Measurements from ENCODE around the gene PHF21A.

Gene PHF21A

GRCh38 chr11:45918331-45918941 lies 202.8 kb downstream of the PHF21A start:
- Histone ChIP-seq H3K4me3 (ENCODE audit: insufficient read length, low read depth) (peak overlapping the region; percentile 98), H3K9me3 (ENCODE audit: insufficient read depth, low read length) (no peaks in the 10 kb centered on the region), H3K9ac (ENCODE audit: insufficient read length, low read depth) (peak overlapping the region; percentile 97), H3K27me3 (ENCODE audit: insufficient read depth, insufficient read length) (peaks cover 28% of the 10 kb centered on the region), H3K4me1 (ENCODE audit: insufficient read depth, insufficient read length) (peaks cover 26% of the 10 kb centered on the region), H3K36me3 (ENCODE audit: insufficient read depth, insufficient read length, low read length) (peaks cover 30% of the 10 kb centered on the region)
- no peak for DNase-seq (ENCODE audit: low read depth, low spot score)
- TF ChIP-seq ZNF274 (IDR thresholded peaks at IDR 0.05; ENCODE audit: low read depth, low read length): no peak
- no peak for TF ChIP-seq SUZ12 (IDR thresholded peaks at IDR 0.05; ENCODE audit: extremely low read depth, insufficient read depth, insufficient read length)
- no peak for TF ChIP-seq YY1 (IDR thresholded peaks at IDR 0.05; ENCODE audit: insufficient read depth, insufficient read length)

GRCh38 chr11:45917623-45918330 lies 203.5 kb downstream of the PHF21A start, which contains the start of gene PEX16:
PEX16 (minus strand) TSS chr11:45917877; CDS start chr11:45917811, 66 bp downstream.
- H3K9me3 ChIP-seq (ENCODE audit: insufficient read depth, low read length): no peaks in the 10 kb centered on the region
- H3K9ac ChIP-seq (ENCODE audit: insufficient read length, low read depth): peak within 1 kb of the TSS; percentile 97
- DNase-seq (ENCODE audit: low read depth, low spot score): peak; percentile 98
- H3K4me1 ChIP-seq (ENCODE audit: insufficient read depth, insufficient read length): peaks cover 22% of the 10 kb centered on the region
- H3K36me3 ChIP-seq (ENCODE audit: insufficient read depth, insufficient read length, low read length): peaks cover 36% of the 10 kb centered on the region
- peak within 1 kb of the TSS; percentile 98 for H3K4me3 ChIP-seq (ENCODE audit: insufficient read length, low read depth)
- TF ChIP-seq ZNF274 (IDR thresholded peaks at IDR 0.05; ENCODE audit: low read depth, low read length) (no peak), SUZ12 (IDR thresholded peaks at IDR 0.05; ENCODE audit: extremely low read depth, insufficient read depth, insufficient read length) (no peak), YY1 (IDR thresholded peaks at IDR 0.05; ENCODE audit: insufficient read depth, insufficient read length) (no peak)
- peaks cover 21% of the 10 kb centered on the region for H3K27me3 ChIP-seq (ENCODE audit: insufficient read depth, insufficient read length)

GRCh38 chr11:45917286-45917622 lies 204.0 kb downstream of the PHF21A start:
- Histone ChIP-seq H3K4me3 (ENCODE audit: insufficient read length, low read depth) (peak overlapping the region; percentile 98), H3K27me3 (ENCODE audit: insufficient read depth, insufficient read length) (peaks cover 21% of the 10 kb centered on the region), H3K36me3 (ENCODE audit: insufficient read depth, insufficient read length, low read length) (peaks cover 40% of the 10 kb centered on the region), H3K4me1 (ENCODE audit: insufficient read depth, insufficient read length) (peaks cover 22% of the 10 kb centered on the region), H3K9me3 (ENCODE audit: insufficient read depth, low read length) (no peaks in the 10 kb centered on the region), H3K9ac (ENCODE audit: insufficient read length, low read depth) (peak overlapping the region; percentile 97)
- no peak for DNase-seq (ENCODE audit: low read depth, low spot score)
- no peak for TF ChIP-seq ZNF274 (IDR thresholded peaks at IDR 0.05; ENCODE audit: low read depth, low read length)
- TF ChIP-seq SUZ12 (IDR thresholded peaks at IDR 0.05; ENCODE audit: extremely low read depth, insufficient read depth, insufficient read length): no peak
- TF ChIP-seq YY1 (IDR thresholded peaks at IDR 0.05; ENCODE audit: insufficient read depth, insufficient read length): no peak

GRCh38 chr11:45915446-45915845 lies 205.8 kb downstream of the PHF21A start:
- Histone ChIP-seq H3K4me1 (ENCODE audit: insufficient read depth, insufficient read length) (peaks cover 18% of the 10 kb centered on the region), H3K9ac (ENCODE audit: insufficient read length, low read depth) (peak overlapping the region; percentile 43), H3K9me3 (ENCODE audit: insufficient read depth, low read length) (no peaks in the 10 kb centered on the region), H3K27me3 (ENCODE audit: insufficient read depth, insufficient read length) (peaks cover 6% of the 10 kb centered on the region), H3K36me3 (ENCODE audit: insufficient read depth, insufficient read length, low read length) (peaks cover 52% of the 10 kb centered on the region), H3K4me3 (ENCODE audit: insufficient read length, low read depth) (no peak overlapping the region)
- TF ChIP-seq SUZ12 (IDR thresholded peaks at IDR 0.05; ENCODE audit: extremely low read depth, insufficient read depth, insufficient read length): no peak
- no peak for TF ChIP-seq ZNF274 (IDR thresholded peaks at IDR 0.05; ENCODE audit: low read depth, low read length)
- no peak for TF ChIP-seq YY1 (IDR thresholded peaks at IDR 0.05; ENCODE audit: insufficient read depth, insufficient read length)
- DNase-seq (ENCODE audit: low read depth, low spot score): no peak

GRCh38 chr11:45913942-45914635 lies 207.2 kb downstream of the PHF21A start:
- H3K4me1 ChIP-seq (ENCODE audit: insufficient read depth, insufficient read length): peaks cover 15% of the 10 kb centered on the region
- DNase-seq (ENCODE audit: low read depth, low spot score): no peak
- H3K4me3 ChIP-seq (ENCODE audit: insufficient read length, low read depth): no peak overlapping the region
- TF ChIP-seq ZNF274 (IDR thresholded peaks at IDR 0.05; ENCODE audit: low read depth, low read length): no peak
- TF ChIP-seq SUZ12 (IDR thresholded peaks at IDR 0.05; ENCODE audit: extremely low read depth, insufficient read depth, insufficient read length): no peak
- TF ChIP-seq YY1 (IDR thresholded peaks at IDR 0.05; ENCODE audit: insufficient read depth, insufficient read length): no peak
- H3K9me3 ChIP-seq (ENCODE audit: insufficient read depth, low read length): no peaks in the 10 kb centered on the region
- peaks cover 65% of the 10 kb centered on the region for H3K36me3 ChIP-seq (ENCODE audit: insufficient read depth, insufficient read length, low read length)
- H3K27me3 ChIP-seq (ENCODE audit: insufficient read depth, insufficient read length): peaks cover under 1% of the 10 kb centered on the region
- no peak overlapping the region for H3K9ac ChIP-seq (ENCODE audit: insufficient read length, low read depth)

- no peak for DNase-seq (ENCODE audit: low read depth, low spot score)
- TF ChIP-seq YY1 (IDR thresholded peaks at IDR 0.05; ENCODE audit: insufficient read depth, insufficient read length) (no peak), ZNF274 (IDR thresholded peaks at IDR 0.05; ENCODE audit: low read depth, low read length) (no peak), SUZ12 (IDR thresholded peaks at IDR 0.05; ENCODE audit: extremely low read depth, insufficient read depth, insufficient read length) (no peak)
- no peak overlapping the region for H3K4me3 ChIP-seq (ENCODE audit: insufficient read length, low read depth)
- no peaks in the 10 kb centered on the region for H3K27me3 ChIP-seq (ENCODE audit: insufficient read depth, insufficient read length)
- H3K9me3 ChIP-seq (ENCODE audit: insufficient read depth, low read length): no peaks in the 10 kb centered on the region
- H3K9ac ChIP-seq (ENCODE audit: insufficient read length, low read depth): peak overlapping the region; percentile 7
- peaks cover 13% of the 10 kb centered on the region for H3K4me1 ChIP-seq (ENCODE audit: insufficient read depth, insufficient read length)
- H3K36me3 ChIP-seq (ENCODE audit: insufficient read depth, insufficient read length, low read length): peaks cover 69% of the 10 kb centered on the region
These were observed 207.7 kb downstream of the PHF21A start for GRCh38 chr11:45913514-45913913.

- no peak for DNase-seq (ENCODE audit: low read depth, low spot score)
- Histone ChIP-seq H3K27me3 (ENCODE audit: insufficient read depth, insufficient read length) (no peaks in the 10 kb centered on the region), H3K4me3 (ENCODE audit: insufficient read length, low read depth) (no peak overlapping the region), H3K36me3 (ENCODE audit: insufficient read depth, insufficient read length, low read length) (peaks cover 72% of the 10 kb centered on the region), H3K4me1 (ENCODE audit: insufficient read depth, insufficient read length) (peaks cover 21% of the 10 kb centered on the region), H3K9me3 (ENCODE audit: insufficient read depth, low read length) (no peaks in the 10 kb centered on the region), H3K9ac (ENCODE audit: insufficient read length, low read depth) (no peak overlapping the region)
- no peak for TF ChIP-seq SUZ12 (IDR thresholded peaks at IDR 0.05; ENCODE audit: extremely low read depth, insufficient read depth, insufficient read length)
- no peak for TF ChIP-seq YY1 (IDR thresholded peaks at IDR 0.05; ENCODE audit: insufficient read depth, insufficient read length)
- no peak for TF ChIP-seq ZNF274 (IDR thresholded peaks at IDR 0.05; ENCODE audit: low read depth, low read length)
These were observed 210.6 kb downstream of the PHF21A start for GRCh38 chr11:45910623-45911022.
